Activated naive CD4-positive, alpha-beta T cell treated with anti-CD3 and anti-CD28 coated beads, Interleukin-2, amount 50 U/mL, for 16 hours (primary cell): Measurements from ENCODE around the gene MAB21L4.

Experiments
- DNase-seq: peaks from one replicate; pipeline ENCODE4 v3.0.0-alpha.2; 2020

MAB21L4 gene

DNA sequence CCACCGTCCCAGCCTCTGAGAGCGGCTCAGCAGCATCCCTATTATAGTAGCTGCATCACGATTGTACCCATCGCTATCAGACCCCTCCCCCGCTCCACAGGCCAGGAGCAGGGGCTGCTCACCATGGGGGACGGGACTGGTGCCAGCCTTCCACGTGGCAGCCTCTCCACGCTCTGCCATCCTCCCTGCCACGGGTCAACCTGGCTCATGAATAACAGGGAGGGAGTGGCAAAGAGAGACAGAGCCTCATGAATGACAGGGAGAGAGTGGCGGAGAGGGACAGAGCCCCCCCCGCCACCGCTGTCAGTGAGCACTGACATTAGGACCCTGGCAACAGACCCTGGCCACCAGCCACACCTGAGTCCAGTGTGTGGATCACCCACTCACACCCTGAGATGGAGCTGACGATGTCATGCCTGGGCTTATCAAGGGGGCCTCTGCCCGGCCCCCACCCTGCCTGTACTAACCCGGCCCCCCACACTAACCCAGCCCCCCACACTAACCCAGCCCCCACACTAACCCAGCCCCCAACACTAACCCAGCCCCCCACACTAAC is 27.1 kb upstream of the MAB21L4 start:
- no peak for DNase-seq

DNA sequence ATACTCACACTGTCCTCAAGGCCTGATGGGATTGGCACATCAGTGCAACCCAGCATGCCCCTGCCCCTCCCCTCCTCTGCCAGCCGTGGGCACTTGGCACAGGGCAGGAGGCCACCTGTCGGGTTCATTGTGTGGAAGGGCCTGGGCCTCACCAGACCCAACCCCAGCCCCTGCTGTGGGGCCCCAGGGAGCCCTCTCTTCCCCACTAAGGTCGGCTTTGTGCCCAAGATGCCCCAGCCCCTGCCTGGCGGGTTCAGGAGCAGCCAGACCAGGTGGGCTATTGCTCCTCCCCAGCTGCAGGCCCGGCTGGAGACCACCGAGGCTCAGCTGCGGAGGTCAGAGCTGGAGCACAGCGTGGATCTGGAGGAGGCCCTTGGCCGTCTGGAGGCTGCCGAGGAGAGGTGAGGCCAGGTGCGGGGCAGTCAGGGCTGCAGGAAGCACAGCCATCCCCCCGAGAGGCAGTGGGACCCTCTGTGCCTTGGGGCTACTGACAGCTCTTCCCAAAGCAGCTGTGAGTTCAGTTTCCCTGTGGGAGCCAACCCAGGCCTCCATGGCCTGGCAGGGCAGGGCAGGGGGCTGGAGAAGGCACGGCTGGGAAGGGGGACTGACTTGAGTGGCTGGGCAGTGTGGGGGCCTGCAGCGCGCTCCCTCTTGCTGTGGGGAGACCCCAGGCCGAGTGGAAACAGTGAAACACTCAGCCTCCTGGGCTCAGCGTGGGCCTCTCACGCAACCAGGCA is 26.5 kb upstream of the MAB21L4 start:
- peak; percentile 8 for DNase-seq

DNA sequence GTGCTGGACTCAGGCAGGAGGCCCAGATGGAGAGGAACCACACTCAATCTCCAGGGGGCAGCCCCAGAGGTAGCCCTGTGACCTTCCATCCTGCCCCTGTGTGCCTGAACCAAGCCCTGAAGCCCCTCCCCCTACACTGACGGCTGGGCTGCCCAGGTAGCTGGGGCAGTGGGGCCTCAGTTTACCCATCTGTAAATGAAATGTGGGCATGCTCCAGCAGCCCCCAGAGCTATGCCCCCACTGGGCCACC is 26.0 kb upstream of the MAB21L4 start:
- no peak for DNase-seq

DNA sequence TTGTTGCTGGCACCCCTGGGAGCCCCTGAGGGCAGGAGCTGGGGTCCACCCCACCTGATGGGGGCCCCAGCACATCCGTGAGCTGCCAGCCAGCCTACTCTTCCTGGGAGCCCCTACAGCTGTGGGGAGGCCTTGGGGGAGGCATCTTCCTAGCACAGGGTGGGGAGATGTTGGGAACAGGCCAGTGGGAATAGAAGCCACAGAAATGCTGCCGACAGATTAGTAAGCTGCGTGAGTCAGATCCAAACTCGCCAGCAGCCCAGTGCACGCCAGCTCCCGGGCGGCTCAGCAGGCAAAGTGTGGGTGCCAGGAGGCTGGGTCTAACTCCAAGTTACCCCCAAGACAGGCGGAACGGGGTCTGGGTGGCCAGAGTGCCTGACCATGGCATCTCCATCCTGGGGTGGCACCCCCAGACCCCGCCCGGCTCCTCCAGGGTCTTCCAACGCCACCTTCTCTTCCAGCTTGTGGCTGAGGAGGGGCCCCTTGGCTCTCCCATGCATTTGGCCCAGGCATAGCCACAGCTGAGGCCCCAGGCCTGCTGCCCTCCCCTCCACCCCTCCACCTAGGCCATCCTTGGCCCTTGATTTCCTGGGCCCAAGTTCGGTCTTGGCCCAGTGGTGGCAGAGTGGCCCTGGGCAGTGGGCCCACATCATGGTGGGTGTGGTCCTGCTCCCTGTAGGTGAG is 25.5 kb upstream of the MAB21L4 start:
- DNase-seq, result peak; percentile 9

DNA sequence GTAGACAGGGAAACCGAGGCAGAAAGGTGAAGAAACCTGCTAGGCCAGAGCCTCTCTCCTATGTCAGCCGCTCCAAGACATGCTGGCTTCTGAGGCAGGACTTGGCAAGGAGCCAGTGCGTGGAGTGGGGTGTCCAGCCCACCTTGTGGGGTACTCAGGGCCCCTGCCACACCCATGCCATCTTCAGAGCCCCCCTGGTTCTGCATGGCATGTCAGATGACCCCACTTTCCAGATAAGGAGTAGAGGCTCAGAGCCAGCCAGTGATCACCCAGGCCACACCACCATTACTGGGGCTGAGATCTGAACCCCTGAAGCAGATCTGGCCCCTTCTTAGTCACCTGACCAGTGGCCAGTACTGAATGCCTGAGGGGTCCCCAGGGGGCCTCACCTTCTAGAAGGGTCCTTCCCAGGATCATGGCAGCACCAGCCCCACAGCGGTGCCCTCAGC is 24.9 kb upstream of the MAB21L4 start:
- DNase-seq, result peak; percentile 8

DNA sequence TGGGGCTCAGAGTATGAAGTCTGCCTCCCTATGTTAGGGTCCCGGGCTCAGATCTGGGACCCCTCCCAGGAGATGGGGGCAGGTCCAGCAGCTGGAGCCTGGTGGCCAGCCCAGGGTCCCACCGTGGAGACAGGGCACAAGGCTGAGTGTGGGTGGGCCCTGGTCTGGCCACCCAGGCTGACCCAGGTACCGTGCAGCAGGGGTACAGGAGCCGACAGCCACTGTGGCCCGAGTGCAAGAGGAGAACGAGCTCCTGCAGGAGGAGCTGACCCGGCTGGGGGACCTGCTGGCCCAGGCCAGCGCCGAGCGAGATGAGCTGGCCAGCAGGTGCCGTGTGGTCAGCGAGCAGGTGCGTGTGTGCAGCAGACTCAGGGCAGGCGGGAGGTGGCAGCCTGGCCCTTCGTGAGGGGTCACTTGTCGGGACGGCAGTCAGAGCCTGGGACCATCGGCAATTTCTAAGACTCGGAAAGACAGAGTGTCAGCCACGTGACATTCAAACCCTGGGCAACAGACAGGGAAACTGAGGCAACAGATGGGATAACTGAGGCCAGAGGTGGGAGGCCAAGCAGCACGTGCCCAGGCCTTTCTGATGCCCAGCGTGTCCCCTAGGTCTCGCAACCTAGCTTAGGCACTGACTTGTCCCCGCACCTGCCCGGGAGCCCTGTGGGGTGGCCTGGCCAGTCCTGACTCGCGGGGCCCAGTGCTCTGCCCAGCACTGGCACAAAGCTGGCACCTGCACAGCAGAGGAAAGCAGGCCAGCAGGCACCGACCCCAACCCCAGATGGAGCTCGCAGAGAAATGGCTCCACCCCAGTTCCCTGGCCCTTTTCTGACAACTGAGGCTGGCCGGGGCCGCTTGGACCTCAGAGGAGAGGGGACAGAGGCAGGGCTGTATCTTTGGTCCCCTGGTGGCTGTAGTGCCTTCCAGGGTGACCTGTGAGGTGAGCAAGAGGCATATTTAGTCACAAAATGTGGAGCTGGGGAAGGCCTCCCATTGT is 24.1 kb upstream of the MAB21L4 start:
- peak; percentile 5 for DNase-seq

DNA sequence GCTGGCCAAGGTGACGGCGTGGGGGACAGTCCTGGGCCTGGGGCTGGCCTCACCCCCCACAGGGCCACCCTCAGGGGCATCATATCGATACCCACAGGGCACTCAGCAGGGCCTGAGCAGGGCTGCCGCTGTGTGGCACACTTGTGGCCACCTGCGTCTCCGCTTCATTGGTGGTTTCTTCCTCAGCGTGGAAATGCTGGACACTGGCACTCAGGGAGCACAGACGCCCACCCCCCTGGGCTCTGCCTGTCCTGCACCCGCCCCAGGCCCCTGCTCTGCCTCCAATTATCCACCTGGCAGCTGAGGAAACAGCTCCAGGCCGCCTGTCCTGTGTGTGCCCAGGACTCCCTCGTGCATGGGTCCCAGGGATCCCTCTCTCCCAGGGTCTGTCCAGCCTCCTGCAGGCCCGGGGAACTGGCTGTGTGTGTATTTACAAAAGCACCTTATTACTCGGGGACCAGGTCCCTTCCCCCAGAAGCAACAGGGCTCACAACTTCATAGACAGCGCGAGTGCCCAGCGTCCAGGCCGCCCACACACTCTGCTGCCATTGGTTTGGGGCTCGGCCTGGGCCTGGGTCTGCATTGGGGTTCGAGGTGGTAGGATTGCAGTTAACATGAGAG is 23.3 kb upstream of the MAB21L4 start:
- DNase-seq, result peak; percentile 7

DNA sequence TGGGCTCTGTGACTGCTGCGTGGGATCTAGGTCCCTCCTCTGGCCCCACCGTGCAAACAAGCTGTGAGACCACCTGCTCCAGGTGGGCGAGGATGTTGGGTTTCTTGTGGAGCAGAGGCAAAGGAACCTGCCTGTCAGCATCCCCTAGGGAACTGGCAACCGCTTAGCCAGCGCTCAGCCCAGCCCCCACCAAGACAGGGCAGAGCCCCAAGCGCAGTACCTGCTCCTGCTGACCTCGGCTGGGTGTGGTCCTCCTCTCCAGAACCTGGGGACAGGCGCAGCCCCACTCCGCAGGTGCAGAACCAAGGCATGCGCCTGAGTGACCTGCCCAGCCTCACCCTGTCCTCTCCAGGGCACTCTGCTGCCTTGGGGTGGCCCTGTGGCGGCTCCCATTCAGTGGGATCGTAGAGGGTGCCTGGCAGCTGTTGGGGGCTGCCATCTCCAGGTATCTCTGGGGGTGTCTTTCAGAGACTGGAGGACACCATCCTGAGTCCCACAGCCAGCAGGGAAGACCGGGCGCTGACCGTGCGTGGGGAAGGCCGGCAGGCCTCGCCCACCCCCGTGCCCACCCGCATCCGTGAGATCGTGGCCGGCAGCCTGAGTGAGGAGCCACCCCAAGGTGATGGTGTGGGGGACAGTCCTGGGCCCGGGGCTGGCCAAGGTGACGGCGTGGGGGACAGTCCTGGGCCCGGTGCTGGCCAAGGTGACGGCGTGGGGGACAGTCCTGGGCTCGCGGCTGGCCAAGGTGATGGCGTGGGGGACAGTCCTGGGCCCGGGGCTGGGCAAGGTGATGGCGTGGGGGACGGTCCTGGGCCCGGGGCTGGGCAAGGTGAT is 22.5 kb upstream of the MAB21L4 start:
- peak; percentile 9 for DNase-seq

DNA sequence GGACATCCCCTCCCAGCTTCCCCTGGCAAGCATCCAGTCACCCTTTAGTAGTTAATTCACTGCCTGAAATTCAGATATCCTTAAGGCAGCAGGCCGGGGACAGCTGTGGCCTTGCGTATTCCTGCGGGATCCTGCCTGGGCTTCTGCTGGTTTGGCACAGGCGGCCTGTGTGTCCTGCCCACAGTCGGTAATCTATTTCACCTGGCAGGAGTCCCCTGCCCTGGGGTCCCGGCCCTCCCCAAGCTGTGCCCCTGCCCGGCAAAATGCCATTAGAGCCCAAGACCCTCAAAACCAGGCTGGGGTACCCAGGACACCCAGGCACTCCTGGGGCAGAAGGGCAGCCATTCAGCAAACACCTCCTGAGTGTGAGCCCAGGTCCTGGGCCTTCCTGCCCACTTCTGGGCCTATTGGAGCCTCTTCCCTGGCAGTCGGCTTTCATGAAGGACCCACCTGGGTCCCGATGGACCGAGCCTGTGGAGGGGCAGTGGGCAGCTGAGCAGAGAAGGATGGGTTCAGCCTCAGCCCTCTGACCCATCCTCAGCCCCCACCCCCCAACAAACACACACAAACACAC is 21.8 kb upstream of the MAB21L4 start:
- DNase-seq, result no peak

DNA sequence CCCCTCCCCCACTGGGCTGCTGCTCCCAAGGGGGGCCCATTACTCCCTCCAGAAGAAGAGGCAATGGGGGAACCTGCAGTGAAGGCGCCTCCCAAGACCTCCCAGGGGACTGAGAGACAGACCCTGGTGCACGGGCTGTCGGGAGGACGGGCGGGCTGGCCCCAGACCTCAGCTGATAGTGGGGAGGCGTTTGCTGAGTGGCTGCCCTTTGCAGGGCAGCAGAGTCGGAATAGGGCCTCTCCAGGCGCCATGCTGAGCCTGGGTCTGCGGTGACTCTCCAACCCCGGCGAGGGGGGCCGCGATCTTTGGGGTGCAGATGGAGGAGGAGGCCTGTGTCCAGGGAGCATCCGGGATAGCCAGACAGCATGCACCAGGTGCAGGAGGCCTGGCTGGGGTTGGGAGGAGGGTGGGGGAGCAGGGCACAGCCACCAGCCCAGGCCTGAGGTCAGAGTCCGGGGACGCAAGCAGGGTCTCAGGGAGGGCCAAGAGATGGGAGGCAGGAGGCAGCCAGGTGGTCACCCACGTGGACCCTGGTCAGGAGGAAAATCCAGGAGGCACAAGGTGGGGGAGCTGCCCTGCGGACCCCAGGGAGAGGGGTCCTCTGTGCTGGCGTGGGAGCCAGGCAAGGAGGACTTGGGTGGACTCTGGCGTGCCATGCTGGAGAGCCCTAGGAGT is 21.2 kb upstream of the MAB21L4 start:
- peak; percentile 5 for DNase-seq

DNA sequence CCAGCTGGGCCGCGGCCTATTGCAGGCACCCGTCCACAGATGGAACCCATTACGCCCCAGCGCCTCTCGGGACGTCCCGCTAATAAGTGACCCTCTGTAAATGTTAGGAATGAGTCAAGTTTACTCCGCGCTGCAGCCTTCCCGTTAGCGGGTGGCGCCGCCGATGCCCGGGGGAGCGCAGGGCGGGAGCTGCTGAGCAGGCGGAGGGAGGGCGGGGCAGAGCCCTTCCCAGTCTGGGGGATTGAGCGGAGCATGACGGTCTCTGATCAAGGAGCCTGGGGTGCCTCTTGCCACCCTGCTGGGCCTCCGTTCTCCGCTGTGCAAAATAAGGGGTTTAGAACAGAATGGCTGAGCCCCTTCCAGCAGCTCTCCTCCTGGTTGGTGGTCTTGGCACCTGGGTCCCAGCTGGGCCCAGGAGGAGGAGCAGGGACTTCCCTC is 20.6 kb upstream of the MAB21L4 start:
- peak; percentile 1 for DNase-seq

DNA sequence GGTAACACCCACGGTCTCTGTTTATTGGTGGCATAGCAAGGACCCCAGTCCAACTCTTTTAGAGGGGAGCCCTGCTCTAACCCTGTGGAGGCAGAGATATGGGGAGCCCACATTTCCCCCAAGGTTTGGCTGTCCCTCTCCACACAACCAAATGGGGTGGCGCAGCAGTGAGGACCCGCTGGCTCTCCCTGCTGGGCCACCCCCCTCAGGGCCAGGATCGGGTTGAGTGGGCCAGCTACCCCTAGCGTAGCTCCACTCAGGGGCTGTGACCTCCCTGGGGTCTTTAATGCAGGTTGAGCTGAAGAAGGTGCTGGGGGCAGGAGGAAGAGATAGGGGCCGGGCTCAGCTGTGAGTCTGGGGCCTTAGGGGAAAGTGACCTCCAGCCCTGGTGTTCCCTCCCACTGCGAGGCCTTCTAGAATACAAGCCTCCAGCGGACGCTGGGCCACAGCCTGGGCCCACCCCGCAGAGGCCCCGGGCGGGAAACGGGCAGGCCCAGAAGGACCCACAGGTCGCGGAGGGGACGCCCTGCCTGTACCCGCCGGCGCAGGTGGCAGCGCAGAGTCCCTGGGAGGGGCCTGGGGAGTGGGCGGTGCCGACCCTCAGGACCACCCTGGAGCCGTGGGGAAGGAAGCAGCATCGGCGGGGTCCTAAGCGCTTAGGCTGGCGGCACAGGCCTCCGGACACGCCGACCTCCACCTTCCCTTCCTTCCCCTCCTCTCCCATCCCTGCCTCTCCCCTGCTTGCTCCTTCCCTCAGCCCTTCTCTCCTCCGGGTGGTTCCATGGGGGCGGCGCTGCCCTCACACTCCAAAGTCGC is 19.8 kb upstream of the MAB21L4 start:
- DNase-seq, result no peak

DNA sequence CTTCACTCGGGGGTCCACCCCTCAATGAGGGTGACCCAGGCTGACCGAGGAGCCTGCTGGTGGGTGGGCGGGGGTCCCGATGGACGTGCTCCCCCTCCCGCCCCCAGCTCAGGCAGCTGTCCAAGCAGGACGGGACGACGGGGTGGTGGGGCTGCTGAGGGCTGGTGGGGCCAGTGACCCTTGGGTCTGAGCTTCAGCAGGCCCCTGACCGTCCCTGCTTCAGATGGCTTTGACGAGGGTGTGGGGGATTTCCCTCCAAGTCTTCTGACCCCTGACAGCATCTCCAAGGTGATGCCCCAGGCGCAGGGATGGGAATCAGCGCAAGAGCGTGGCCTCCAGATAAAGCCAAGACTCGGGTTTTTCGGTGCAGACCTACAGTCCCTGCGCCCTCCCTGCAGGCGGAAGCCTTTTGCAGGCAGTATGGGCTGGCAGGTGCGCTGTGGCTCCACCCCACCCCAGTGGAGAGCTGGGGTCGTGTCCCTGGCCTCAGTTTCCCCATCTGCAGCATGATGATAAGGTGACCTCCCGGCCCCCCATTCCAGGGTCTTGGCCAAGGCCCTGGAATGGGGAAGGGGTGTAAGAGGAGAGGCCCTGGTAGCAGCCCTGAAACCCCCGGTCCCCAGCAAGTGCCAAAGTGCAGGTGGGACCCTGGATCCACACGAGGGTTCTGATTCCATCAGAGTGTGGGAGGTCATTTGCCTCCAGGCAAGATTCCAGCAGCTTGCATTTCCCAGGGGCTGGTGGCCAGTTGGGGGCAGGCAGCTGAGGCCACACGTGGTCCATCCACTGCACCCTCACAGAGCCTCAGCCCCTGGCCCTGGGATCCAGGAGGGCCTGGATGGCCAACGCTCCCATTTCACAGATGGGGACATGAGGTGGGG is 18.9 kb upstream of the MAB21L4 start:
- DNase-seq, result no peak

DNA sequence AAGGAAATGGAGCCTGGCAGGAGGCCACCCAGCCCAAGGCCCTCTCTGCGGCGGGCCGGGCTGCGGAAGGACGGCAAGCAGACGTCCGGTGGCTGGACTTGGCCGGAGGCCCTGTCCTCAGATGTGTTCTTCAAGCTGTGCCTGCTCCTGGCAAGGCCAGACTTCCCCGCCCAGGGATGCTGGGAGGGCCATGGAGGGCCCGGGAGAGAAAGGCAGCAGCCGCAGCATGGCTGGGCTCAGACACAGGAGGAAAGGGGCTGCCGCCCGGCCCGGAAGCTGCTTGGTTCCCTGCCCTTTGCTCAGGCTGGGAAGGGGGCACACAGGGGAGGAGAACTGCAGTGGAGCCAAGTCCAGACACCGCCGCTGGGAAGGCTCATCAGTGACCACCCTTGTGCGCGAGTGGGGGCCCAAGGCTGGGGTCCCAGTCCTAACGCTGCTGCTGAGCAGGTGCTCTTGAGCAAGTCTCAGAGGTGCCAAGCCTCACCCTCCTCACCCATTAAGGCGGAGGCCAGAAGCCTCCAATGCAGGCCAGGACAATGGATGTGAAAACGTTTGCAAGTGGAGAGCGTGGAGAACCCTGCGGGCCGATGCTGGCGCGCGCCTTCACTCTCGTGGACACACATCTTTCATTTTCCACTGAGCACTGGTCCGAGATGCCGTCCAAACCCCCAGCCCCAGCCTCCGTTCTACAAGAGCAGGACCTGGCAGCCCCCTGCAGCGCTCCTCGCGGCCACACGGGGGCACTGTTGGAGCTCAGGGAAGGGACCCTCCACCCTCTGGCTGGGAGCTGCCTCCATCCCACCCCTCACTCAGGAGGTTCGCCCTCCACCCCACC is 18.1 kb upstream of the MAB21L4 start:
- peak; percentile 64 for DNase-seq

DNA sequence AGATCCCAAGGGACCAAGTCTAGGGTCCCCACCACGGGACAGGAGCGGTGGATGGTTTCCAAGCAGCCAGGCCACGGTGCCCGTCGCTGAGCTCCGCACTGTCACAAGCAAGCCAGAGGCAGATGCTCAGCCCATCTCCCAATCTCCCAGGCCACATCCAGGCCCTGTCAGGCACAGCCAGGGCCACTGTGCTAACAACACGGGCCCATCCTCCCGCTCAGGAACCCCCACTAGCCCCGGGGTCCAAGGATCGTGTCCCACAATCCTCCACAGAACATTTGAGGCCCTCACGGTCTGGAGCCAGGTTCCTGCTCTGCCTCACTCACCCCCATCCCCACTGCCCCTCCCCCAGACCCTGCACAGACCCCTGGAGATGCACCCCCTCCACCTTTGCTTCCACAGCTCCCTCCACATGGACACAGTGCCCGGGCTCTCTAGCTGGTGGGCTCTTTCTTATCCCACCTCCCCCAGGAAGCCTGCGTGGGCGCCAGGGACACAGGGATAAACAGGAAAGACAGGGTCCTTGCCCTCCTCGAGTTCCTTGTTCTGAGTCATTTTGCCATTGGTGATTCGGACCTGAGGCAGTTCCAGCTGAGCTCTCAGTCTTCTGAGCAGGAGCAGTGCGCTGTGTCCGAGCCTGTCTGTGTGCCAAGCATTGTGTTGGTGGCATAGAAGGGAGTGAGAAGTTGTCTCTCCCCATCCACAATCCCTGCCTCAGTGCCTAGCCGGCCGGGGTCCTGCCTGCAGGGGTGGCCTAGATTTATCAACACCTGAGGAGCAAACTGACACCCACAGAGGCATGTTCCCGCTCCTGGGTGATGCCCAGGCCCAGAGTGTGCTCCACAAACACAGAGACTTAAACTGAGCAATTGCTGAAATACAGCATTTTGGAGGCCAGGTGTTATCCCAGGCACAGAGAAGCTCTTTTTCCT is 17.2 kb upstream of the MAB21L4 start:
- no peak for DNase-seq

DNA sequence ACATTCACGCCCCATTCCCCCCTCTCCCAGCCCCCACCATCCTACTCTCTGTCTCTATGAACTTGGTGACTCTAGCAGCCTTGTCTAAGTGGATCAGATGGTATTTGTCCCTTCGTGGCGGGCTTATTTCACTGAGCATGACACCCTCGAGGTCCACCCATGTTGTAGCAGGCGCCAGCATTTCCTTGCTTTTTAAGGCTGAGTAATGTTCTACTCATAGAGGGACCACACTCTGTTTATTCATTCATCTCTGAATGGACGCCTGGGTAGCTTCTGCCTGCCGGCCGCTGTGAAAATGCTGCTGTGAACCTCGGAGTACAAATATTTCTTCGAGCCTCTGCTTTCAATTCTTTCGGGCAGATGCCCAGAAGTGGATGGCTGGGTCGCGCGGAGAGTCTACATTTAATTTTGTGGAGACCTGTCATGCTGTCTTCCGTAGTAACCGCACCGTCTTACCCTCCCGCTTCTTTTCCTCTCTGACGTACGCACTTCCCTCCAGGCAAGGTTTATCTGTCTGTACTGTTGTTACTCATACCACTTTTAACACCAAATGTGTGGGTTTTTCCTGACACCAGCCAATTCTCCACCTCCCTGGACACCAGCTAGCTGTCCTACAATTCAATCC is 15.8 kb upstream of the MAB21L4 start:
- no peak for DNase-seq
